OCI-LY3 (cell line): ENCODE measurements around the gene ERGIC1.

Source experiments
- CTCF ChIP-seq: fragments of 200-600, 300-600 bp; sonication (generic); IDR thresholded peaks from 2 replicates; pipeline ENCODE4 v1.5.1; 2014; ENCODE audit warnings: antibody characterized with exemption, low read length, low read depth
- EZH2phosphoT487 ChIP-seq: fragments of 200-600 bp; shearing (Covaris generic); IDR thresholded peaks from 2 replicates; pipeline ENCODE4 v1.6.1; 2018; ENCODE audit warnings: antibody characterized with exemption, mixed run types, low read depth

- TF ChIP-seq CTCF: no peak
- TF ChIP-seq EZH2phosphoT487: no peak
Measured at GRCh38 chr5:172849606-172850453, 15.8 kb downstream of the ERGIC1 start.
